Lower lobe of right lung (tissue), 2 donors: ENCODE results near the gene NCAM2. TPM values are rescaled to one million over a fixed set of nuclear protein-coding genes. Genes with fewer than 3 reads are reported as not detected.

Source experiments
- ATAC-seq, 2 donors: fragments of 200-7000 bp; cut with Tn5 transposase; one replicate each; pipeline ENCODE4 v1.9.1; 2020 to 2022; ENCODE audit warnings: mild to moderate bottlenecking in 2 of 2, moderate library complexity in 2 of 2
- DNase-seq: peaks from one replicate; pipeline ENCODE4 v3.0.0-alpha.2; 2020
- H3K27ac ChIP-seq: fragments of 200-600 bp; one replicate; pipeline ENCODE4 v1.8.0; 2022
- H3K27me3 ChIP-seq: fragments of 200-600 bp; one replicate; pipeline ENCODE4 v1.8.0; 2022; ENCODE audit warnings: low read depth
- H3K36me3 ChIP-seq: fragments of 200-600 bp; one replicate; pipeline ENCODE4 v1.8.0; 2022; ENCODE audit warnings: mild to moderate bottlenecking
- H3K4me1 ChIP-seq: fragments of 200-600 bp; one replicate; pipeline ENCODE4 v1.8.0; 2022
- H3K4me3 ChIP-seq: fragments of 200-600 bp; one replicate; pipeline ENCODE4 v1.8.0; 2022; ENCODE audit warnings: mild to moderate bottlenecking
- H3K9me3 ChIP-seq: fragments of 200-600 bp; one replicate; pipeline ENCODE4 v1.8.0; 2022
- intact Hi-C: fragments of 100-400 bp; cut with DNase I; formaldehyde crosslinking; loops from one replicate; pipeline ENCODE4 v1.11.0; 2022
- total RNA-seq: library from RNA; stranded (reverse); fragmentation: NEBNext Ultra II Directional; extraction: Animal tissue kit (Norgen Biotek cat#: 25700); gene quantifications from one replicate; pipeline ENCODE4 v1.2.1, GENCODE V29; 2021
- TF ChIP-seq, protein P1 (sequence below): fragments of 200-600 bp; IDR thresholded peaks from one replicate; pipeline ENCODE4 v1.8.0; 2022; ENCODE audit warnings: antibody characterized with exemption, mild to moderate bottlenecking
- donor health status: DM: no; HTN: yes; CAD: no; lungs with severe emphysema.

The NCAM2 gene
- total RNA-seq, 1 donor from 2014 or later: 8.8 TPM

DNA sequence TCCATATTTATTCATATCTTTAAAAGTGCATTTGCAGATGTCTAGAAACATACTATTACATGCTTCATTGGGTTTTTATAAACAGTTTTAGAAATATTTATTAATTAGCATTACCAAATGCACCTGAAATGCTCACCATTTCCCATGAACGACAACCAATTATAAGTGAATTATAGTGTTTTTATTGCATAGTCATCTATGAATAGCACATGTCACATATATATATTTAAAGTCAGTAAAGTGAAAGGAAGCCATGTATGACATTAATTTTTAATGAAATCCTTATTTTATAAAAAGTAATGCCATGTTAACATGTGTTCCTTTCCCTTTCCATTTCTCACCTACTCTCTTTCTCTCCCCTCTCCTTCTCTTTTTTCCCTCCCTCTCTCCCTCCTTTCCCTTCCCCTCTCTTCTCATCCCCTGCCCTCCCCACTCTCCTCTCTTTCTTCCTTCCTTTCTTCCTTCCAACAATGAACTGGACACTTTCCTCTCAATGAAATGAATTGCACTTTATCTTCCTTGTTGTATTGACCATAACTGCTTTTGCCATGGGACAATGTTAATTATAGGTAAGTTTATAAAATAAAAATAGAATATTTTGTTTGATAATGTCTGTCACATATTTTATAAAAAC, 179.3 kb downstream of the NCAM2 start:
- ATAC-seq: no peak
- TF ChIP-seq, protein P1, sequence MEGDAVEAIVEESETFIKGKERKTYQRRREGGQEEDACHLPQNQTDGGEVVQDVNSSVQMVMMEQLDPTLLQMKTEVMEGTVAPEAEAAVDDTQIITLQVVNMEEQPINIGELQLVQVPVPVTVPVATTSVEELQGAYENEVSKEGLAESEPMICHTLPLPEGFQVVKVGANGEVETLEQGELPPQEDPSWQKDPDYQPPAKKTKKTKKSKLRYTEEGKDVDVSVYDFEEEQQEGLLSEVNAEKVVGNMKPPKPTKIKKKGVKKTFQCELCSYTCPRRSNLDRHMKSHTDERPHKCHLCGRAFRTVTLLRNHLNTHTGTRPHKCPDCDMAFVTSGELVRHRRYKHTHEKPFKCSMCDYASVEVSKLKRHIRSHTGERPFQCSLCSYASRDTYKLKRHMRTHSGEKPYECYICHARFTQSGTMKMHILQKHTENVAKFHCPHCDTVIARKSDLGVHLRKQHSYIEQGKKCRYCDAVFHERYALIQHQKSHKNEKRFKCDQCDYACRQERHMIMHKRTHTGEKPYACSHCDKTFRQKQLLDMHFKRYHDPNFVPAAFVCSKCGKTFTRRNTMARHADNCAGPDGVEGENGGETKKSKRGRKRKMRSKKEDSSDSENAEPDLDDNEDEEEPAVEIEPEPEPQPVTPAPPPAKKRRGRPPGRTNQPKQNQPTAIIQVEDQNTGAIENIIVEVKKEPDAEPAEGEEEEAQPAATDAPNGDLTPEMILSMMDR: no peak
- intact Hi-C loops: no loop called here

DNA sequence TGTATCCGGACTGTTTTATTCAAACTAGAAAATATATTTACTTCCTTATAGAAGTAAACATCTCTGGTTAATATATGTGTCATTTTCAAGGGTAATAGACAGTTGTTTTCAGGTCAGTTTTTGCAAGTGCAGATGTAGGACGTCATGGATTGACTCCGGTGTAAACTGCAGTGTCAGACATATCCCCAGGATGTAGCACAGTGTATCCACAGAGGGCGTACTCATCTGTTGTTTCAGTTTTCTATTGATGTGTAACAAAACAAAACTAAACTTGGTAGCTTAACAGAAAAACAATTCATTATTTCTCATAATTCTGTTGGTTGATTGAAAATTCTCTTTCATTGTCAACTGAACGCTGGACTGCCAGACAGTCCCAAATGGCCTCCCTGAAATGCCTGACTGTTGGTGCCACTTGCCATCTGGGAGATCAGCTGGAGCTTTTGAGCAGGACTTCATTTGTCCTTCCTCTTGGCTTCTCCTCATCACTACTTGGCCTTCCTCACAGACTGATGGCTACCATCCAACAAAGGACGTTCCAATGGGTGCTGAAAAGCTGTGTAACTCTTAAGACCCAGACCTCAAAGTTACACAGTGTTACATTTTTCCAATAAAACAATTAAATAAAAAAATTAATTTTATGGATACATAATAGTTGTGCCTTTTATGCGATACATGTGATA, 181.6 kb downstream of the NCAM2 start:
- no peaks in the 10 kb centered on the region for H3K27me3 ChIP-seq
- H3K9me3 ChIP-seq: no peaks in the 10 kb centered on the region
- DNase-seq (no peak), ATAC-seq (no peak)
- TF ChIP-seq, protein P1: no peak
- H3K4me1 ChIP-seq: no peaks in the 10 kb centered on the region
- no peak overlapping the region for H3K4me3 ChIP-seq
- H3K36me3 ChIP-seq: no peaks in the 10 kb centered on the region
- intact Hi-C loops: no loop called here
- no peak overlapping the region for H3K27ac ChIP-seq

More for the DNA sequence above, 179.3 kb downstream of the NCAM2 start:
- H3K27ac ChIP-seq: no peak overlapping the region
- H3K4me1 ChIP-seq: no peaks in the 10 kb centered on the region
- H3K4me3 ChIP-seq: no peak overlapping the region
- no peaks in the 10 kb centered on the region for H3K27me3 ChIP-seq
- no peaks in the 10 kb centered on the region for H3K9me3 ChIP-seq
- no peaks in the 10 kb centered on the region for H3K36me3 ChIP-seq
- DNase-seq: no peak

DNA sequence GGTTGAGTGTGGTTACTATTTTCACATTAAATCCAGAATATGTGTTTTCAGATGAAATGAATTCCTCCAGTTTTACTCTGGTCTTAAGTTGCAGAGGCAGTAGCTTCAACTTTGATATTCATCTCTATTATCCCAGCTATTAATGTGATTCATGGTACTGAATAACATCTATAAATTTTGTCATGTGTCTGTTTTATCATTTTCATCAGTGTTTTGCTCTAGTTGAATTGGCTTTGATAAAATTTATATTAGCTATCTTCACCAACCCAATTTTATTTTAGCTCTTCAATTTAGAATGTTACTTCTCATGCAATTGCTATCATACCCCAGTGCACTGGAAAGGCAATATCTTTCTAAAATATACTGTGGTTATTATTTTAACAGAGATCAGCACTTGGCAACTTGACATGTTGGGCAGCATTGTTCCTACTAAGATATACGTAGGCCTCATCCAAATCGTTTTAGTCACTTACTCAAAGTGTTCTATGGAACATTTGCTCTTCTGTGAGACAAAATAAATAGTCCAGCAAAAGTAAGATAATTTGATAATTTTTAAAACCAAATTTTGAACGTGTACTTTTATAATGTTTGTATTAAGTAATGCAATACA, 184.3 kb downstream of the NCAM2 start:
- H3K27ac ChIP-seq: no peak overlapping the region
- intact Hi-C loops: no loop called here
- H3K27me3 ChIP-seq: no peaks in the 10 kb centered on the region
- no peaks in the 10 kb centered on the region for H3K9me3 ChIP-seq
- ATAC-seq (no peak), DNase-seq (no peak)
- no peaks in the 10 kb centered on the region for H3K4me1 ChIP-seq
- H3K4me3 ChIP-seq: no peak overlapping the region
- H3K36me3 ChIP-seq: no peaks in the 10 kb centered on the region
- TF ChIP-seq, protein P1: no peak

DNA sequence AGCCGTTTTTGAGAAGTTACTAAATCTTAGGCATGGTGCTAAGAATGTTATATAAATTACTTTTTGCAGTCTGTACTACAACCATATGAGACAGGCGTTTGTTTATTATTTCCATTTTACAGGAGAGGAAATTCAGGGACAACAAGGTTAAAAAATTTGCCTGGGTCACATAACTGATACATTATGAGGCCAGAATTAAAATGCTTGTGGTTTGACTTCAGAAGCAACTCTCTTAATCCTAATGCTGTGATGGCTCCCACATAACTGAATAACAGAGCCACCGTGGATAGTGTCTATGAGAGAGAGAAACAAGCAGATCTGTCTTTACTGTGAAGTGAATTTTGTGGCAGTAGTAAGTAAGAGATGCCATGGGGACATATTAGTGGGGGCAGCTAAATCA, 184.9 kb downstream of the NCAM2 start:
- H3K36me3 ChIP-seq: no peaks in the 10 kb centered on the region
- DNase-seq: no peak
- H3K27ac ChIP-seq: no peak overlapping the region
- H3K27me3 ChIP-seq: no peaks in the 10 kb centered on the region
- no peaks in the 10 kb centered on the region for H3K4me1 ChIP-seq
- intact Hi-C loops: no loop called here
- no peaks in the 10 kb centered on the region for H3K9me3 ChIP-seq
- TF ChIP-seq, protein P1: no peak
- no peak for ATAC-seq
- no peak overlapping the region for H3K4me3 ChIP-seq

DNA sequence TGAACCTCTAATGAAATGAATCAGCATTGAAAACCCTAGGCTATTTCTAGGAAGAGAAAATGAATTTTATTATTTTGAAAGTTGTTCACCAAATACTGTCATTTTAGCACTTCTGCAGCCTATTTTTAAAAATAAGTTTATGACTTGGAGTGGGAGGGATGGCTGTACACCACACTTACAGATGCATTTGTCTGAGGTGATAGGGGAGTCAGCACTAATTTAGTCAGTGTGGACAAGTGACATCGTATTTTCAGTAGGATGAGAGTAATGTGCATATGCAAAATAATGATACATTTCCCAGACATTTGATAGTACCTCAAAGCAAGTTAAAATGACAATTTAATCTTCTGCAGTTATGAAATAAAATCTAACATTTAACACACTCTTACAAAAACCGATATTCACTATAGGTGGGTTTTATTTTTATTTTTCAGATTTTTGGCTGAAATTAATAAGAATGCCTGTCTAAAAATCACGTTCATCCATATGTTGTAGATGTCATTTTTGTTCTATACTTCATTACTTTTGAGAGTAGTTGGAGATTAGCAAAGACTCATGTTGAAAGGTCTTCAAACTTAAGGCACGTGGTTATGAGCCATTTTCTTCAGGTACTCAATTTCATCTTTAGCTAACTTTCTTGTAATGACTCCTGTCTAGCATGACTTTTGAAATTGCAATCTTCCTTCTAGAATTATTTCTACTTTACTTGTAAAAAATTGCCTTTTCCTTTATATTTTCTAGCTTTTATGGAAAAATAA, 186.7 kb downstream of the NCAM2 start:
- H3K4me3 ChIP-seq: no peak overlapping the region
- no peaks in the 10 kb centered on the region for H3K36me3 ChIP-seq
- H3K9me3 ChIP-seq: no peaks in the 10 kb centered on the region
- TF ChIP-seq, protein P1: no peak
- intact Hi-C loops: no loop called here
- ATAC-seq (no peak), DNase-seq (no peak)
- no peaks in the 10 kb centered on the region for H3K27me3 ChIP-seq
- H3K4me1 ChIP-seq: no peaks in the 10 kb centered on the region
- H3K27ac ChIP-seq: no peak overlapping the region
